NCI-H1694 treated with DMSO at 0.1 percent for 48 hours (cell line): Measurements from ENCODE around the gene SLC43A3.
A peak's percentile ranks its signal among the peaks of the same experiment; 100 is the strongest.
"Not testable (repeated sequence)": the region's sequence is repeated elsewhere in the genome, so short reads cannot be mapped to it uniquely, and the experiment has no call there.

Experiments
- DNase-seq: peaks from one replicate; lab custom pipeline; 2025; lab: John Stamatoyannopoulos, UW

The SLC43A3 gene

GRCh38 chr11:57378186-57378585, 48.7 kb downstream of the SLC43A3 start:
- no peak for DNase-seq

GRCh38 chr11:57377107-57377506, 49.8 kb downstream of the SLC43A3 start:
- peak; percentile 19 for DNase-seq

GRCh38 chr11:57376095-57377090, 50.5 kb downstream of the SLC43A3 start:
- no peak for DNase-seq

GRCh38 chr11:57375490-57375889, 51.4 kb downstream of the SLC43A3 start:
- no peak for DNase-seq

- DNase-seq: no peak
Observed at GRCh38 chr11:57374966-57375365, 52.0 kb downstream of the SLC43A3 start.

- DNase-seq: no peak
Observed at GRCh38 chr11:57373146-57373545, 53.8 kb downstream of the SLC43A3 start.

- no peak for DNase-seq
Observed at GRCh38 chr11:57370941-57371340, 56.0 kb downstream of the SLC43A3 start.

- DNase-seq: no peak
Observed at GRCh38 chr11:57370251-57370650, 56.7 kb downstream of the SLC43A3 start.

- DNase-seq: no peak
Observed at GRCh38 chr11:57368845-57369232, 58.1 kb downstream of the SLC43A3 start.

- no peak for DNase-seq
Observed at GRCh38 chr11:57368106-57368844, 58.6 kb downstream of the SLC43A3 start.

GRCh38 chr11:57364851-57365660, 61.9 kb downstream of the SLC43A3 start:
- DNase-seq: no peak

GRCh38 chr11:57363131-57364080, 63.5 kb downstream of the SLC43A3 start:
- no peak for DNase-seq

GRCh38 chr11:57361926-57362325, 65.0 kb downstream of the SLC43A3 start:
- no peak for DNase-seq

- DNase-seq: not testable (repeated sequence)
Observed at GRCh38 chr11:57361420-57361819, 65.5 kb downstream of the SLC43A3 start.

- DNase-seq: no peak
Observed at GRCh38 chr11:57360991-57361390, 65.9 kb downstream of the SLC43A3 start.

- no peak for DNase-seq
Observed at GRCh38 chr11:57359896-57360690, 66.8 kb downstream of the SLC43A3 start.

- DNase-seq: no peak
Observed at GRCh38 chr11:57359396-57359795, 67.5 kb downstream of the SLC43A3 start.

GRCh38 chr11:57358991-57359390, 67.9 kb downstream of the SLC43A3 start:
- DNase-seq: no peak

- DNase-seq: no peak
Observed at GRCh38 chr11:57358543-57358961, 68.4 kb downstream of the SLC43A3 start.

- no peak for DNase-seq
Observed at GRCh38 chr11:57357856-57358255, 69.1 kb downstream of the SLC43A3 start.
